ENCODE results near the gene RBM43.
A peak's percentile ranks its signal among the peaks of the same experiment; 100 is the strongest.
"Not testable (repeated sequence)": the region's sequence is repeated elsewhere in the genome, so short reads cannot be mapped to it uniquely, and the experiment has no call there.

Gene RBM43

DNA sequence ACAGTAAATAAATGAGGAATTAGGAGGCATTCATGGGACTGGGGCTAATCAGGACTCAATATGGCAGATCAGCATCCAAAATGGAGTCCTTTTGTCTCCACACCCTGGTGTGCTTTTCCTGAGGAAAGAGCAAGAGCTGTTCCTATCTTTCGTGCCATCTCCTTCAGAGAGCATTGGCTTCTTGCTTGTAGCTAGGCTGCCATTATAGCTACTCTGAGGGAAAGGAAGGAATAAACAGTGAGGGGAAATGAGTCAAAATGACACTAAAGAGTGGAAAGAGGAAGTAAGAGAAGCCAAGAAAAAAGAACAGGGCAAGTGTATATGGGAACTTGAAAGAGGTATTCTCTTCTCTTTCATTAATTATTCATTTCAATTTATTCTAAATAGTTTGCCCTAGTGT is 36.2 kb upstream of the RBM43 start:
- peak; percentile 62 for DNase-seq (ENCODE audit: extremely low spot score)
- TF ChIP-seq, protein P1, sequence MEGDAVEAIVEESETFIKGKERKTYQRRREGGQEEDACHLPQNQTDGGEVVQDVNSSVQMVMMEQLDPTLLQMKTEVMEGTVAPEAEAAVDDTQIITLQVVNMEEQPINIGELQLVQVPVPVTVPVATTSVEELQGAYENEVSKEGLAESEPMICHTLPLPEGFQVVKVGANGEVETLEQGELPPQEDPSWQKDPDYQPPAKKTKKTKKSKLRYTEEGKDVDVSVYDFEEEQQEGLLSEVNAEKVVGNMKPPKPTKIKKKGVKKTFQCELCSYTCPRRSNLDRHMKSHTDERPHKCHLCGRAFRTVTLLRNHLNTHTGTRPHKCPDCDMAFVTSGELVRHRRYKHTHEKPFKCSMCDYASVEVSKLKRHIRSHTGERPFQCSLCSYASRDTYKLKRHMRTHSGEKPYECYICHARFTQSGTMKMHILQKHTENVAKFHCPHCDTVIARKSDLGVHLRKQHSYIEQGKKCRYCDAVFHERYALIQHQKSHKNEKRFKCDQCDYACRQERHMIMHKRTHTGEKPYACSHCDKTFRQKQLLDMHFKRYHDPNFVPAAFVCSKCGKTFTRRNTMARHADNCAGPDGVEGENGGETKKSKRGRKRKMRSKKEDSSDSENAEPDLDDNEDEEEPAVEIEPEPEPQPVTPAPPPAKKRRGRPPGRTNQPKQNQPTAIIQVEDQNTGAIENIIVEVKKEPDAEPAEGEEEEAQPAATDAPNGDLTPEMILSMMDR (IDR thresholded peaks at IDR 0.05; ENCODE audit: control extremely low read depth, extremely low read depth, low read depth, missing control alignments): no peak
- ChIA-PET CTCF (interaction anchor here (1.1 to 1.2 kb wide), 2 partner anchors 10 to 139 kb away, joined by 3 to 6 read pairs; no protein-coding TSS in a partner anchor), POLR2A (interaction anchor here (0.6 kb wide), 1 partner anchor 8 kb away, joined by 7 read pairs; the partner anchor contains the start of gene NMI)

DNA sequence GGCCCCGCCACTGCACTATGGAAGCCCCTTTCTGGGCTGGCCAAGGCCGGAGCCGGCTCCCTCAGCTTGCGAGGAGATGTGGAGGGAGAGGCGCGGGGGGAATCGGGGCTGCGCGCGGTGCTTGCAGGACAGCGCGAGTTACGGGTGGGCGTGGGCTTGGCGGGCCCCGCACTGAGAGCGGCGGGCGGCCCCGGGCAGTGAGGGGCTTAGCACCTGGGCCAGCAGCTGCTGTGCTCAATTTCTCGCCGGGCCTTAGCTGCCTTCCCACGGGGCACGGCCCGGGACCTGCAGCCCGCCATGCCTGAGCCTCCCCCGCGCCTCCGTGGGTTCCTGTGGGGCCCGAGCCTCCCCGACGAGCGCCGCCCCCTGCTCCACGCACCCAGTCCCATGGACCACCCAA is 34.3 kb upstream of the RBM43 start:
- POLR2A ChIA-PET; CTCF ChIA-PET; DNase-seq (ENCODE audit: extremely low spot score): not testable (repeated sequence)

DNA sequence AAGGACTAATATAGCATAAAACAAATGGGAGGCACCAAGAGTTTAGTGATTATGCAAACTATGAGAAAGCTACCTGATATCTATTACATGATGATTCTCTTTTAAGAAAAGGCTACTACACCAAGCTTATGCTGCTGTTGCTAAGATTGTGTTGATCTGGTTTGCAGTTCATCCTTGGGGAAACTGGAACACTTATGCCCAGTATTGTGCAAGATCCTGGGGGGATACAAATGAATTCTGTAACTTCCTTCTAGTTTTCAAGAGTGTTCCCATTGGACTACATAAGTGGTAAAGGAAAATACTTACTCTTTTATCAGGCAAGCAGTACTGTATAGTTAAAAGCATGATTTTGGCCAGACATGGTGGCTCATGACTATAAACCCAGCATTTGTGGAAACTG is 30.9 kb upstream of the RBM43 start:
- no peak for DNase-seq (ENCODE audit: extremely low spot score)
- TF ChIP-seq, protein P1 (IDR thresholded peaks at IDR 0.05; ENCODE audit: control extremely low read depth, extremely low read depth, low read depth, missing control alignments): no peak
- CTCF ChIA-PET: interaction anchor here (1.0 kb wide), 1 partner anchor 12 kb away, joined by 3 read pairs; no protein-coding TSS in a partner anchor
- POLR2A ChIA-PET: no interaction called here

DNA sequence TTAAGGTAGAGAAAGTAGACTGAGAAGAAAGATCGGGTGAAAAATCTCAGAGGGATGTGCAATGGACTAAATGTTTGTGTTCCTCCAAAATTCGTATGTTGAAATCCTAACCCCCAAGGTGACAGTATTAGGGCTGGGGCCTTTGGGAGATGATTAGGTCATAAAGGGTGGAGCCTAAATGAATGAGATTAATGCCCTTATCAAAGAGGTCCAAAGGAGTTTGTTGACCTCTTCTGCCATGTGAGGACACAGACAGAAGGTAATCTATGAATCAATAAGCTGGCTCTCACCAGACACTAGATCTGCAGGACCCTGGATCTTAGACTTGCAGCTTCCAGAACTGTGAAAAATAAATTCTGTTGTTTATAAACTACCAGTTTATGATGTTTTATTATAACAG is 30.5 kb upstream of the RBM43 start:
- CTCF ChIA-PET: interaction anchor here (1.0 kb wide), 1 partner anchor 12 kb away, joined by 3 read pairs; no protein-coding TSS in a partner anchor
- DNase-seq (ENCODE audit: extremely low spot score): no peak
- POLR2A ChIA-PET: no interaction called here
- TF ChIP-seq, protein P1 (IDR thresholded peaks at IDR 0.05; ENCODE audit: control extremely low read depth, extremely low read depth, low read depth, missing control alignments): no peak

DNA sequence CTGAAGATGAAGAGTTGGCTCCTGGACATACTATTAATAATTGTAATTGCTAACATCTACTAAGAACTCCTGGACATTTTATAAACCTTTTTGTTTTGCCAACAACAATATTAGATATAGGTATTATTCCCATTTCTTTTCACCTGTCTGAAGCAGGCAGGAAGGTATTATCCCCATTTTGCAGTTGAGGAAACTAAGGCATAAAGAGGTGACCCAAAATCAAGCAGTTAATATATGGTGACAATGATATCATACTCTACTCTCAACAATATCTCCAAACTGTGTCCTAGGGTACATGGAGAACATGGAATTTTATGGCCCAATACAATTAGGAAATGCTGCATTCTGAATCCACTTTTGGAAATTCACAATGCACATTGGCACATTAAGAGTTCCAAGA is 29.6 kb upstream of the RBM43 start:
- ChIA-PET POLR2A (no interaction called here), CTCF (interaction anchor here (0.9 kb wide), 1 partner anchor 52 kb away, joined by 3 read pairs; no protein-coding TSS in a partner anchor)
- DNase-seq (ENCODE audit: extremely low spot score): no peak
- TF ChIP-seq, protein P1 (IDR thresholded peaks at IDR 0.05; ENCODE audit: control extremely low read depth, extremely low read depth, low read depth, missing control alignments): no peak

- DNase-seq (ENCODE audit: extremely low spot score): peak; percentile 20
- POLR2A ChIA-PET: interaction anchor here (0.7 to 0.9 kb wide), 2 partner anchors 7 to 10 kb away, joined by 4 to 7 read pairs; no protein-coding TSS in a partner anchor
- CTCF ChIA-PET: interaction anchor here (0.9 to 1.3 kb wide), 4 partner anchors 8 to 148 kb away, joined by 3 to 4 read pairs (median 3); no protein-coding TSS in a partner anchor
- TF ChIP-seq, protein P1 (IDR thresholded peaks at IDR 0.05; ENCODE audit: control extremely low read depth, extremely low read depth, low read depth, missing control alignments): no peak
These were observed 28.6 kb upstream of the RBM43 start for GRCh38 chr2:151289972-151290866.

Data from GM10248 (cell line).